ENCODE results near the gene ATP2B2. TPM values are rescaled to one million over a fixed set of nuclear protein-coding genes. Genes with fewer than 3 reads are reported as not detected.

Gene ATP2B2
- total RNA-seq, 4 donors from 2014 or later, result 0.09 to 0.12 TPM; not detected in 2

DNA sequence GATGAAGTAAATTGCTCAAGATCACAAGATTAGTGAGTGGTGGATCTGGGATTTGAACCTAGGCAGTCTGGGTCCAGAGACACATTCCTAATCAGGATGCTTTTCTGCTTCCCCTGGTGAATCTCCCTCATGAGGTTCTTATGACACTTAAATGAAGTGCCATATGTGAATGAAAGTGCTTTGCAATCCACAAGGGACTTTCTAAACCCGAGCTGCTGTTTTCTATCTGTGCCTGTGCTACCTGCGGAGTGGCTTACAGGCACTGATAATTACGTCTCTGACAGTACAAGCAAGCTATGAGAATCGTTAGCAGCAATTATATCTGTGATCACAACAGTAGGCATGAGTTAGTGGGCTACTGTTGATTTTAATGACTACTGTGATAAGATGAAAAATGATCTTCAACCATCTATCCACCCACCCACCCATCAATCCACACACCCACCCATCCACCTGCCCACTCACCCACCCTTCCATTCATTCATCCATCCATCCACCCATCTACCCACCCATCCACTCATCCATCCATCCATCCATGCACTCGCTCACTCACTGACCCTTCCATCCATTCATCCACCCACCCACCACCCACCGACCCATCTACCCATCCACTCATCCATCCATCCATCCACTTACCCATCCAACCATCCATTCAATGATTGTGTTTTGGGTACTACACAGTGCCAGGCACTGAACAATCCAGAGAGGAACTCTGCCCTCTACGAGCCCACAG, 51.8 kb downstream of the ATP2B2 start:
- ATAC-seq (ENCODE audit: low FRiP score) (no peak), DNase-seq (ENCODE audit: low spot score) (no peak)
- TF ChIP-seq, protein P1, sequence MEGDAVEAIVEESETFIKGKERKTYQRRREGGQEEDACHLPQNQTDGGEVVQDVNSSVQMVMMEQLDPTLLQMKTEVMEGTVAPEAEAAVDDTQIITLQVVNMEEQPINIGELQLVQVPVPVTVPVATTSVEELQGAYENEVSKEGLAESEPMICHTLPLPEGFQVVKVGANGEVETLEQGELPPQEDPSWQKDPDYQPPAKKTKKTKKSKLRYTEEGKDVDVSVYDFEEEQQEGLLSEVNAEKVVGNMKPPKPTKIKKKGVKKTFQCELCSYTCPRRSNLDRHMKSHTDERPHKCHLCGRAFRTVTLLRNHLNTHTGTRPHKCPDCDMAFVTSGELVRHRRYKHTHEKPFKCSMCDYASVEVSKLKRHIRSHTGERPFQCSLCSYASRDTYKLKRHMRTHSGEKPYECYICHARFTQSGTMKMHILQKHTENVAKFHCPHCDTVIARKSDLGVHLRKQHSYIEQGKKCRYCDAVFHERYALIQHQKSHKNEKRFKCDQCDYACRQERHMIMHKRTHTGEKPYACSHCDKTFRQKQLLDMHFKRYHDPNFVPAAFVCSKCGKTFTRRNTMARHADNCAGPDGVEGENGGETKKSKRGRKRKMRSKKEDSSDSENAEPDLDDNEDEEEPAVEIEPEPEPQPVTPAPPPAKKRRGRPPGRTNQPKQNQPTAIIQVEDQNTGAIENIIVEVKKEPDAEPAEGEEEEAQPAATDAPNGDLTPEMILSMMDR (IDR thresholded peaks at IDR 0.05), result no peak

GRCh38 chr3:10450494-10451440, 54.6 kb downstream of the ATP2B2 start:
- no peak for DNase-seq (ENCODE audit: low spot score)
- ATAC-seq (ENCODE audit: low FRiP score), result no peak
- TF ChIP-seq, protein P1 (IDR thresholded peaks at IDR 0.05), result no peak

GRCh38 chr3:10449436-10449835, 56.0 kb downstream of the ATP2B2 start:
- DNase-seq (ENCODE audit: low spot score) (no peak), ATAC-seq (ENCODE audit: low FRiP score) (no peak)
- TF ChIP-seq, protein P1 (IDR thresholded peaks at IDR 0.05), result no peak

- TF ChIP-seq, protein P1 (IDR thresholded peaks at IDR 0.05), result no peak
- no peak for ATAC-seq (ENCODE audit: low FRiP score)
- DNase-seq (ENCODE audit: low spot score), result no peak
Observed at GRCh38 chr3:10448544-10448943, 56.8 kb downstream of the ATP2B2 start.

- no peak for ATAC-seq (ENCODE audit: low FRiP score)
- no peak for DNase-seq (ENCODE audit: low spot score)
- TF ChIP-seq, protein P1 (IDR thresholded peaks at IDR 0.05), result no peak
Observed at GRCh38 chr3:10447527-10448260, 57.7 kb downstream of the ATP2B2 start.

DNA sequence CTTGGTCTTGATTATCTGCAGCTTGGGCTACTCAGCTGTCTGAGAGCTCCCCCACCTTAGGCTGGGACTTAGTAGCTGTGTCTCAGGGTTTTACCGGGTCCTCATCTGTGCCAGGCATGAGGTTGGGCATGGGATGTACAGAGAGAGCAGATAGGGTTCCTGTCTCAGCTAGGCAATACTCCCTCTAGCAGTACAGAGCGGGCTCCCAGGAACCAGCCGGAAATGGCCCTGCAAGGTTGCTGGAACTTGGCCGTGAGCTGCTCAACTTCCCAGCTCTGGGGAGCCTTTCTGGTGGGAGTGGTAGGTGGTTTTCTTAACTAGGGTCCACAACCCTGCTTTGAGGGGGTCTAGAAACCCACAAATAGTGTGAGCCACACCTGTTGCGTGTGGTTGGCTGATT, 58.3 kb downstream of the ATP2B2 start:
- no peak for DNase-seq (ENCODE audit: low spot score)
- no peak for ATAC-seq (ENCODE audit: low FRiP score)
- TF ChIP-seq, protein P1 (IDR thresholded peaks at IDR 0.05), result no peak
